Heart right ventricle (tissue), 16 donors: ENCODE data around the gene PAPLN. TPM values are rescaled to one million over a fixed set of nuclear protein-coding genes. Genes with fewer than 3 reads are reported as not detected.
A peak's percentile ranks its signal among the peaks of the same experiment; 100 is the strongest.

Source experiments
- ATAC-seq, 8 donors: fragments of 200-7000 bp; cut with Tn5 transposase; one replicate each; pipeline ENCODE4 v1.9.1; 2020; ENCODE audit warnings: mild to moderate bottlenecking in 8 of 8, moderate library complexity in 8 of 8, moderate number of reproducible peaks in 1 of 8
- DNase-seq, 2 donors: peaks; one replicate each; pipeline ENCODE4 v3.0.0-alpha.2; 2020
- H3K27ac ChIP-seq, 10 donors: fragments of 200-600 bp; sonication (generic) in 2 of 10; one replicate each; pipeline versions ENCODE4 v1.5.0 to v1.8.0; 2020 to 2022; ENCODE audit warnings: mild to moderate bottlenecking in 3 of 10
- H3K27me3 ChIP-seq, 7 donors: fragments of 200-600 bp; one replicate each; pipeline ENCODE4 v1.8.0; 2021 to 2022; ENCODE audit warnings: mild to moderate bottlenecking in 2 of 7
- H3K36me3 ChIP-seq, 9 donors: fragments of 200-600 bp; sonication (generic) in 1 of 9; one replicate each; pipeline versions ENCODE4 v1.5.0 to v1.8.0; 2020 to 2022; ENCODE audit warnings: mild to moderate bottlenecking in 2 of 9
- H3K4me1 ChIP-seq, 9 donors: fragments of 200-600 bp; sonication (generic) in 1 of 9; one replicate each; pipeline versions ENCODE4 v1.5.0 to v1.8.0; 2020 to 2022; ENCODE audit warnings: mild to moderate bottlenecking in 4 of 9
- H3K4me3 ChIP-seq, 10 donors: fragments of 200-600 bp; sonication (generic) in 2 of 10; one replicate each; pipeline versions ENCODE4 v1.5.0 to v1.8.0; 2020 to 2022; ENCODE audit warnings: mild to moderate bottlenecking in 7 of 10, moderate library complexity in 2 of 10
- H3K9me3 ChIP-seq, 11 donors: fragments of 200-600 bp in 10 of 11; sonication (generic) in 2 of 11; one replicate each; pipeline versions ENCODE4 v1.5.0 to v1.8.0; 2013 to 2022; ENCODE audit warnings: mild to moderate bottlenecking in 2 of 11, control low read depth in 1 of 11, moderate library complexity in 1 of 11
- WGBS, 2 donors: extraction: QIAGEN DNeasy Blood & Tissue Kit; methylation state at CpG; one replicate each; pipeline ENCODE4 v1.1.7; 2013; ENCODE audit warnings: inconsistent platforms in 1 of 2; 5-methylcytosine and 5-hydroxymethylcytosine counted together
- intact Hi-C, 10 donors: fragments of 100-400 bp; cut with DNase I; formaldehyde crosslinking; loops; one replicate each; pipeline versions ENCODE4 v1.11.1 to v1.14.2; 2022
- polyA plus RNA-seq, 2 donors: library from polyadenylated mRNA; stranded (reverse); fragments of 200-250 nt; gene quantifications; one replicate each; pipeline ENCODE4 v1.2.3, GENCODE V29; 2013
- total RNA-seq, 10 donors: library from RNA; stranded (reverse); fragmentation: NEBNext Ultra II Directional in 3 of 10; extraction: Animal tissue kit (Norgen Biotek cat#: 25700) in 3 of 10; gene quantifications; one replicate each; pipeline versions ENCODE4 v1.2.1 to v1.2.4, GENCODE V29; 2021 to 2023
- TF ChIP-seq, protein P1 (sequence below), 9 donors: fragments of 200-600 bp; sonication (generic) in 2 of 9; IDR thresholded peaks; one replicate each; pipeline versions ENCODE4 v1.5.0 to v1.8.0; 2021 to 2022; ENCODE audit warnings: antibody characterized with exemption in 9 of 9, mild to moderate bottlenecking in 5 of 9, moderate library complexity in 1 of 9
- donor health status: Arrhythmogenic right ventricular cardiomyopathy.
- donor health status: ischemic (EF 13 %, LVEDD 7.1; RV severe dilation, severe dysfunction).
- donor health status: healthy with polysubstance abuse.
- donor health status: DM: no; HTN: yes; CAD: no.
- donor health status: DM: no; HTN: no; CAD: no.
- donor health status: ischemic (EF 25% LVEDD 6.9; RV normal size, moderate dysfunction).
- donor health status: ischemic (EF 25% LVEDD 5.7; RV mildly dilated, moderate dysfunction).
- donor health status: healthy.
- donor health status: DM: yes; HTN: yes; CAD: no.
- donor health status: Ischemic cardiomyopathy.
- donor health status: ischemic (EF 35%, LVEDD 5.7; RV mildly dilated, moderate dysfunction).
- donor health status: nonischemic (EF 11% LVEDD 7.7; RV severe dilation, severe dysfunction).
- donor health status: DM: yes; HTN: yes; CAD: no.
- donor health status: PGD.
- donor health status: ischemic (EF 29% LVEDD 5.4; RV normal size, mild dysfunction).
- donor health status: nonischemic (EF 23%, LVEDD 6.1; RV moderate dilation, normal function).

PAPLN gene
- total and polyA plus RNA-seq, 12 donors: 0.64 to 4.1 (median 1.8) TPM

DNA sequence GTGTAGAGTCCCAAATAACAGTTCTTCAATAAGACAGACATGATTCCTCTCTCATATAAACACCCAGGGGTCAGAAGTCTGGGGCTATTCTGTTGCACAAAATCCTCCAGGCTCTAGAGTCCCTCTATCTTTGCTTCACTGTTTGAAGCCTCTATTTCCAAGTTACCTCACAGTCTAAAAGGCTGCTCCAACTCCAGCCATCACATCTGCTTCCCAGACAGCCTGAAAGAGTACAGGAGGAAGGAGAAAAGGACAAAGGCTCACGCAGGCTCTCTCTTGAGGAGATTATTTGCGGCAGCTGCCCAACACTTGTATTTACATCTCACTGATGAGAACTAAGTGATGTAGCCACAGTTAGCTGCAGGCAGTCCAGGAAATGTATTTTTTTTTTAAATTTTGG lies 6.4 kb downstream of the PAPLN start:
- Histone ChIP-seq H3K4me1 (peaks cover 4 to 61% (median 22%) of the 10 kb centered on the region in 9 donors), H3K27me3 (peaks cover 6 to 59% (median 56%) of the 10 kb centered on the region in 7 donors), H3K36me3 (no peaks in the 10 kb centered on the region), H3K27ac (no peak overlapping the region), H3K4me3 (no peak overlapping the region), H3K9me3 (no peaks in the 10 kb centered on the region)
- DNase-seq (no peak), ATAC-seq (no peak)
- 96 to 98% methylated on average over 2 of the region's 2 CpGs for WGBS, 2 donors
- intact Hi-C loops: no loop called here
- TF ChIP-seq, protein P1, sequence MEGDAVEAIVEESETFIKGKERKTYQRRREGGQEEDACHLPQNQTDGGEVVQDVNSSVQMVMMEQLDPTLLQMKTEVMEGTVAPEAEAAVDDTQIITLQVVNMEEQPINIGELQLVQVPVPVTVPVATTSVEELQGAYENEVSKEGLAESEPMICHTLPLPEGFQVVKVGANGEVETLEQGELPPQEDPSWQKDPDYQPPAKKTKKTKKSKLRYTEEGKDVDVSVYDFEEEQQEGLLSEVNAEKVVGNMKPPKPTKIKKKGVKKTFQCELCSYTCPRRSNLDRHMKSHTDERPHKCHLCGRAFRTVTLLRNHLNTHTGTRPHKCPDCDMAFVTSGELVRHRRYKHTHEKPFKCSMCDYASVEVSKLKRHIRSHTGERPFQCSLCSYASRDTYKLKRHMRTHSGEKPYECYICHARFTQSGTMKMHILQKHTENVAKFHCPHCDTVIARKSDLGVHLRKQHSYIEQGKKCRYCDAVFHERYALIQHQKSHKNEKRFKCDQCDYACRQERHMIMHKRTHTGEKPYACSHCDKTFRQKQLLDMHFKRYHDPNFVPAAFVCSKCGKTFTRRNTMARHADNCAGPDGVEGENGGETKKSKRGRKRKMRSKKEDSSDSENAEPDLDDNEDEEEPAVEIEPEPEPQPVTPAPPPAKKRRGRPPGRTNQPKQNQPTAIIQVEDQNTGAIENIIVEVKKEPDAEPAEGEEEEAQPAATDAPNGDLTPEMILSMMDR (IDR thresholded peaks at IDR 0.05): no peak

DNA sequence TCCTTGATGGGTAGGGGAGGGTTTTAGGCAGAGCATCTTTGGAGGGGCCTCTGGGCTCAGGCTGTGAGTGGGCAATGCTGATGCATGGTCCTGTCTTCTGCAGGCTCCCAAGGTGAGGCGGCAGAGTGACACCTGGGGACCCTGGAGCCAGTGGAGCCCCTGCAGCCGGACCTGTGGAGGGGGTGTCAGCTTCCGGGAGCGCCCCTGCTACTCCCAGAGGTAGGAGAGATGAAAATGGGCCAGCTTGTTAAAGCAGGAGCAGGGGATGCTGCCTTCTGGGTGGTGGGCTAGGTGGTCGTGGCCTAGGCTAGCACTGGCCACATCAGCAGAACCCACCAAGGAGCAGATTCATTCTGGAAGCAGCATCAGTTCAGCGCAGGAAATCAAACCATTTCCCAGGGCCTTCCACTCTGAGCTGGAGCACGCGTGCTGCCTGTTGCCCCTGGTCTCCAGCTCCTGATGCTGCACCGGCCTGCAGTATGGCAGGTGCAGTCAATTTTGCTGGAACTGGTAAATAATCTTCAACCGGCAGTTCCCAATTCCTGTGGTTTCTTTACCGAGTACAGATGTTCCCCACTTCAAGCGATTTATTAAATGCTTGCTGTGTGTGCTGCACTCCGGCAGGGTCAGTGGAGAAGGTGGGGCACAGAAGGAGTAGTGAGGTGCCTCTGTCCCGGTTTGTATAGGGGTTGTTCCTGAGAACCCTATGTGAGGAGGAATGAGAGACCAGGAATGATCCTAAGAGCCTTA lies 7.4 kb downstream of the PAPLN start:
- H3K36me3 ChIP-seq: no peaks in the 10 kb centered on the region
- intact Hi-C loops: no loop called here
- peaks cover 3 to 51% (median 12%) of the 10 kb centered on the region in 9 donors for H3K4me1 ChIP-seq
- DNase-seq (no peak), ATAC-seq (no peak)
- 90 to 91% methylated on average over 14 of the region's 14 CpGs for WGBS, 2 donors
- H3K4me3 ChIP-seq: peak overlapping the region in 4 of 10 donors; percentile 55 to 61 (median 56)
- TF ChIP-seq, protein P1 (IDR thresholded peaks at IDR 0.05): no peak
- no peaks in the 10 kb centered on the region for H3K9me3 ChIP-seq
- peaks cover 6 to 51% (median 47%) of the 10 kb centered on the region in 7 donors for H3K27me3 ChIP-seq
- no peak overlapping the region for H3K27ac ChIP-seq

DNA sequence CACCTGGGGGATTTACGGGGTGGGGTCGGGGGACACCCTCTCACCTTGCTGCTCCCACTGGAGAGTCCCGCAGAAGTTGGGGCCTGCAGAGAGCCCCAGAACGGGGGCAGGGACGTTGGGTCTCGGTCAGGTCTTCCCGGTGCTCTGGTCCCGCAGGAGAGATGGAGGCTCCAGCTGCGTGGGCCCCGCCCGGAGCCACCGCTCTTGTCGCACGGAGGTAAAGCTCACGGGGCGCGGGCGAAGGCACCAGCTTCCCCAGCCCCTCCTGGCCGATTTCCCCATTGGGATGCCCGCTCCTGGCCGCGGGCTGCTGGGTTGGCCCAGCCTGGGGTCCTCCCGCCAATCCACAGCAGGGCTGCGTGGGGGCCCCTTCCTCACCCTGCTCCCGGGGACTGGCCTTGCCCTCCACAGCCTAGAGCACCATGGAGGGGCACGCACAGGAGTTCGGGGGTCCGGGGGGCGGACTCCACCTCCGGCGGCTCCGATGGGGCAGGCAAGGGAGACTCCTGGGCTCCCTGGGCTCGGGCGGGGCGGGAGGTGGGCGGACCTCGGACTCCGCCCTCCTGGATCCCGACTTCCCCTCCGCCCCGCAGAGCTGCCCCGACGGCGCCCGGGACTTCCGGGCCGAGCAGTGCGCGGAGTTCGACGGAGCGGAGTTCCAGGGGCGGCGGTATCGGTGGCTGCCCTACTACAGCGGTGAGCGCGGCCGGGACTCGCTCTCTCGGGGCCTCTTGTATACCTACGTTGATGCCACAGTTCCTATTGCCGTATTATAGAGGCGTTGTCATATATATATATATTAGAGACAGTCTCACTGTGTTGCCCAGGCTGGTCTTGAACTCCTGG lies 8.4 kb downstream of the PAPLN start:
- H3K27me3 ChIP-seq: peaks cover 6 to 42% (median 38%) of the 10 kb centered on the region in 7 donors
- intact Hi-C loops: no loop called here
- peak overlapping the region; percentile 33 to 63 (median 54) for H3K4me3 ChIP-seq
- WGBS, 2 donors: 10% methylated on average over 61 to 64 of the region's 64 CpGs
- H3K27ac ChIP-seq: peak overlapping the region in 2 of 10 donors; percentile 27 to 33
- H3K9me3 ChIP-seq: no peaks in the 10 kb centered on the region
- peaks cover 0 to 42% (median 9%) of the 10 kb centered on the region in 9 donors for H3K4me1 ChIP-seq
- no peaks in the 10 kb centered on the region for H3K36me3 ChIP-seq
- TF ChIP-seq, protein P1 (IDR thresholded peaks at IDR 0.05): no peak
- ATAC-seq (peak; percentile 73 to 93 (median 86)), DNase-seq (peak; percentile 41 to 74)

DNA sequence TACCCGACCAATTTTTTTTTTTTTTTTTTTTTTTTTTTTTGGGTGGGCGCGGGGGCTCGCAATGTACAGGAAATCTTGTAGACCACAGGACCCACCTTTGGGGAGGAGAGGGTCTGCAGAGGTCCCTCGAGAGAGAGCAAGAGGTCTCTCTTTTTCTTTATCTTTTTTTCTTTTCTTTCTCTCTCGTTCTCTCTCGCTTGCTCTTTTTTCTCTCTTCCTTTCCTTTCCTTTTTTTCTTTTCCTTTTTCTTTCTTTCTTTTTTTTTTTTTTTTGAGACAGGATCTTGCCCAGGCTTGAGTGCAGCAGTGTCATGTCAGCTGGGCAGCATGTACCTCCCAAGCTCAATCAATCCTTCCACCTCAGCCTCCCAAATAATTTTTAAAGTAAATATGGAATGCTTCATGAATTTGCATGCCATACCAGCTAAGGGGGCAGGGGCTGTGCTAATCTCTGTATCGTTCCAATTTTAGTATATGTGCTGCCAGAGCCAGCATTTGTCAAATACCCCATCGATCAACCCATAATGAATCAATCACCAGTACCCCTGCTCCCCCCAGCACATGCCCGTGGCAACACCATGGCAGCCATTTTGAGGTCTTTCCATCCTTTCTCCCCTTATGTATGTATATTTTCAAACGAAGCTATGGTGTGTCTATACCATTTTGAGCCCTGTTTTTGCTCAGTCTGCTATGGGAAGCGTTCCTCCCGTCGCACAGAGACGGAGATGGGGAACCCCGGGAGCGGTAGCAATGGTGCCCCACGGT lies 9.3 kb downstream of the PAPLN start:
- no peak overlapping the region for H3K27ac ChIP-seq
- peak overlapping the region in 9 of 10 donors; percentile 33 to 63 (median 55) for H3K4me3 ChIP-seq
- H3K4me1 ChIP-seq: peaks cover 0 to 33% (median 9%) of the 10 kb centered on the region in 9 donors
- 74 to 76% methylated on average over 18 of the region's 18 CpGs for WGBS, 2 donors
- TF ChIP-seq, protein P1 (IDR thresholded peaks at IDR 0.05): no peak
- peaks cover 6 to 35% (median 31%) of the 10 kb centered on the region in 7 donors for H3K27me3 ChIP-seq
- ATAC-seq (no peak), DNase-seq (no peak)
- no peaks in the 10 kb centered on the region for H3K36me3 ChIP-seq
- intact Hi-C loops: no loop called here
- no peaks in the 10 kb centered on the region for H3K9me3 ChIP-seq
